Erythroblast (primary cell): Measurements from ENCODE around the gene XPO5.

Experiments used
- GATA1 ChIP-seq: IDR thresholded peaks from 2 replicates; pipeline ENCODE4 v1.6.1; 2011; ENCODE audit warnings: low read depth, mild to moderate bottlenecking, control low read depth, low read length, moderate library complexity
- POLR2A ChIP-seq: IDR thresholded peaks from 2 replicates; pipeline ENCODE4 v1.6.1; 2011; ENCODE audit warnings: mild to moderate bottlenecking, low read length

DNA sequence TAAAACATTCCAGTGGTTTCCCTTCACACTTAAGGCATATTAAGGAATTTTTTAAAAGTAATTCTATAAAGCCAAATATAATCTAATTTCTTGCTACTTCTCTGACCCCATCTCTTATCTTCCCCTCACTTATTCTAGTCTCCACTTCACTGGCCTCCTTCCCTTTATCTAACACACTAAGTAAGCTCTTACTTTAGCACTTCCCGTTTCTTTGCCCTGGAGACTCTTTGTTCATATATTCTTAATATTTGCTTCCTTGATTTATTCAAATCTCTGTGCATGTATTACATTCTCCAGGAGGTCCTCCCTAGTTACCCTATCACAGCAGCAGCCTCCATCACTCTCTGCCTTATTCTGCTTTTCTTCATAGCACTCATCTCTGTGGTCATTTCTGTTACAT lies 33.0 kb upstream of the XPO5 start:
- TF ChIP-seq POLR2A (peak; percentile 6), GATA1 (no peak)
